Common myeloid progenitor, CD34-positive (primary cell): ENCODE measurements around the gene ATXN2.

ENCODE experiments used
- CTCF ChIA-PET: fragments of 350-600 bp; sonication (Branson Sonifier 250); formaldehyde crosslinking; loops from one replicate; lab custom pipeline; 2021; ENCODE audit warnings: antibody characterized with exemption; lab: Charles Lee
- POLR2A ChIA-PET: fragments of 350-600 bp; sonication (Branson Sonifier 250); formaldehyde crosslinking; loops from one replicate; lab custom pipeline; 2021; ENCODE audit warnings: antibody characterized with exemption; lab: Charles Lee
- DNase-seq, 3 donors: peaks; one replicate each; pipeline versions ENCODE4 v3.0.0 to v3.0.0-alpha.2; 2013
- H3K27ac ChIP-seq, 2 experiments: 1 replicate in 1 of 2; 2 replicates in 1 of 2; pipeline ENCODE4 v1.7.0; 2013; ENCODE audit warnings: inconsistent platforms in 2 of 2, low read length in 2 of 2, mild to moderate bottlenecking in 2 of 2, low read depth in 1 of 2, moderate library complexity in 1 of 2; ENCODE audit not compliant: severe bottlenecking in 2 of 2, insufficient read depth in 1 of 2, poor library complexity in 1 of 2
- H3K27me3 ChIP-seq, 5 experiments: replicated peaks in 2 of 5; 1 replicate in 3 of 5; 2 replicates in 2 of 5; pipeline versions ENCODE4 v1.6.1 to v1.7.0; 2013; ENCODE audit warnings: low read length in 4 of 5, mild to moderate bottlenecking in 2 of 5, moderate library complexity in 2 of 5, inconsistent platforms in 1 of 5; ENCODE audit not compliant: insufficient read depth in 5 of 5, control insufficient read depth in 4 of 5
- H3K36me3 ChIP-seq, 4 experiments: 1 replicate in 2 of 4; 2 replicates in 2 of 4; pipeline versions ENCODE4 v1.6.1 to v1.7.0; 2013; ENCODE audit warnings: low read length in 3 of 4, control low read depth in 1 of 4, mild to moderate bottlenecking in 1 of 4; ENCODE audit not compliant: control insufficient read depth in 4 of 4, insufficient read depth in 4 of 4
- H3K4me1 ChIP-seq, 4 experiments: 1 replicate in 3 of 4; 2 replicates in 1 of 4; pipeline versions ENCODE4 v1.6.1 to v1.7.1; 2013; ENCODE audit warnings: low read length in 3 of 4, mild to moderate bottlenecking in 3 of 4, control low read depth in 1 of 4, inconsistent platforms in 1 of 4, moderate library complexity in 1 of 4; ENCODE audit not compliant: control insufficient read depth in 4 of 4, insufficient read depth in 4 of 4; ENCODE audit errors: control extremely low read depth in 1 of 4
- H3K4me3 ChIP-seq, 7 experiments: 1 replicate in 4 of 7; 2 replicates in 3 of 7; pipeline versions ENCODE4 v1.5.1 to v1.7.0; 2013; ENCODE audit warnings: mild to moderate bottlenecking in 7 of 7, low read length in 6 of 7, moderate library complexity in 6 of 7, inconsistent platforms in 2 of 7, low read depth in 2 of 7, control low read depth in 1 of 7; ENCODE audit not compliant: insufficient read depth in 4 of 7, control insufficient read depth in 1 of 7; ENCODE audit errors: extremely low read depth in 1 of 7
- H3K9me3 ChIP-seq, 5 experiments: 1 replicate in 4 of 5; 2 replicates in 1 of 5; pipeline versions ENCODE4 v1.6.1 to v1.7.1; 2013; ENCODE audit warnings: low read length in 4 of 5, mild to moderate bottlenecking in 2 of 5, inconsistent platforms in 1 of 5, low read depth in 1 of 5, moderate library complexity in 1 of 5; ENCODE audit not compliant: control insufficient read depth in 4 of 5, insufficient read depth in 2 of 5; ENCODE audit errors: control extremely low read depth in 1 of 5
- WGBS: methylation state at CpG from one replicate; pipeline ENCODE4 v1.1.5; 2013; ENCODE audit not compliant: insufficient coverage; 5-methylcytosine and 5-hydroxymethylcytosine counted together

Gene ATXN2

DNA sequence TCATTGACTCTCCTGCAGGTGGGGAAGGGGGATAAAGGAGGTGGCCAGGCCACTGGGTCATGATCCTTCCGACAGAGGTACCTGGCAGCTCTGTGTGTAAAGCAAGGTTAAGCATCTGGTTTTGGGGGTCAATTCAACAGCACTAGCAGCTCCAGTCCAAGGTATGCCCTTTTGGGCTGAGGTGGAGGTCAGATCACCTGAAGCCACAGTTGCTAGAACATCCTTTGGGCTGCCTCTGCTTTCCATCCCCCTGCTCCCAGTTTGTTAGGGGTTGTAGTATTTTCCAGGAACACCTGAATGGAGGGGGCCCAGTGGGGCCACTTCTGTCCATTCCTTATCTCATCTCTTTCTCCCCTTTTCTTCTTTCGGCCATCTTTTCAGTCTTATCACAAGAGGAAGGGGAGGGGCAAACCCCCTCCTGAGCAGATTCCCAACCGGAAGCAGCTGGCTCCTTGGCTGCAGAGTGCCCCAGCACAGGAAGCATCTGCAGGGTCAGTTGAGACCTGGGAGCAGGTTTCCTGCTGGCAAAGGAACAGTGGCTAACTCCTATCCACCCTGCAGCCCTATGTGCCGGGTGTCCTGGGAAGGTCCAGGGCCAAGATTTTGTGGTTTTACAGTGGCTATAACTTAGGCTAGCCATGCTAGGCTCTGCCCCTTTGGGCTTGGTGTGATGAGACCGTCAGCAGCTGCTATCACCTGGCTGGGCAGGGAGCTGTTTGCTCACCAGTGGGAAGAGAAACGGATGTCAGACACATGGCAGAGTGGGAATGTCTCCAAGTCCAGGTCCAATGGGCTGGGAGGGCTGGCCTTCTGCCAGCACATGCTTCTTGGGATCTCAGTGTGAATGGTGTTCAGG, 153.2 kb downstream of the ATXN2 start:
- no peak for DNase-seq
- 20% methylated on average over 6 of the region's 6 CpGs for WGBS
- Histone ChIP-seq H3K36me3 (peaks cover 14 to 86% (median 45%) of the 10 kb centered on the region in 4 experiments), H3K4me1 (peaks cover 20 to 89% (median 68%) of the 10 kb centered on the region in 4 experiments), H3K27me3 (no peaks in the 10 kb centered on the region), H3K9me3 (no peaks in the 10 kb centered on the region), H3K4me3 (peak overlapping the region in 4 of 7 experiments; percentile 10 to 25 (median 12)), H3K27ac (peak overlapping the region; percentile 10 to 66)
- ChIA-PET POLR2A (interaction anchor here (0.9 to 2.9 kb wide), 3 partner anchors 16 to 42 kb away, joined by 4 to 17 read pairs (median 8); no protein-coding TSS in a partner anchor), CTCF (interaction anchor here (0.6 to 21.6 kb wide), 8 partner anchors 9 to 1069 kb away, joined by 3 to 820 read pairs (median 4); partner anchors contain the start of gene SH2B3)

- ChIA-PET CTCF (interaction anchor here (0.6 to 21.6 kb wide), 7 partner anchors 14 to 1068 kb away, joined by 3 to 820 read pairs (median 4); partner anchors contain the start of gene SH2B3), POLR2A (interaction anchor here (0.9 to 2.9 kb wide), 5 partner anchors 10 to 48 kb away, joined by 4 to 17 read pairs (median 8); no protein-coding TSS in a partner anchor)
- peak; percentile 81 to 95 (median 94) for DNase-seq
- no peaks in the 10 kb centered on the region for H3K9me3 ChIP-seq
- H3K4me3 ChIP-seq, result peak overlapping the region in 2 of 7 experiments; percentile 8 to 12
- H3K27ac ChIP-seq, result peak overlapping the region; percentile 10 to 66
- H3K4me1 ChIP-seq, result peaks cover 20 to 89% (median 75%) of the 10 kb centered on the region in 4 experiments
- WGBS, result 30% methylated on average over 7 of the region's 11 CpGs
- H3K36me3 ChIP-seq, result peaks cover 11 to 85% (median 39%) of the 10 kb centered on the region in 4 experiments
- H3K27me3 ChIP-seq, result no peaks in the 10 kb centered on the region
These were observed 154.0 kb downstream of the ATXN2 start for GRCh38 chr12:111444925-111445725.

DNA sequence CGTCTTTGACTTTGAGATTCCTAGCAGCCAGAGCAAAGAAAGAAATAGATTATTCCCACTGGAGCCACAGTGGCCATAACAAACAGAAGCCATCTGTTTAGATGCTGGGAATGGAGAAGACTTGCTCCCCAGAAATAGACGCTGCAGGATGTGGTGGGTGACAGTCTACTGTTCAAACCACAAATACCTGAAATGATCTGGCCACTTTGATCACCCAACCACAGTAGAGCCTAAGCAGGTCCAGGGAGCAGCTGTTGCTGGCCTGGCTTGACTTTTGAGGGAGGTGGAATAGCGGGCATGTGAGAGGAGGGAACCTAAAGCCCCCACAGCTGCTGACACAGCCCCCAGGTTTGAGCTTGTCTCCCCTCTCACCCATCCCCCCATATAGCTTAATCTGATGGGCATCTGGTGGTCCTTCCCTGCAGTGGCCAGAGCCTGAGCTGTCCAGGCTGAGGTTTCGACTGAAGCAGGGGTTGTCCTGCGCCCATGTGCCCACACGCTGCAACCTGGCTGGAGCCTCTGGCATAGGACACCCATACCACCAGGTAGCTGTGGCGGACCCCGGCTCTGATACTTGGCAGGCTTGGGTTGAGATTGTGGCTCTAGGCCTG, 154.7 kb downstream of the ATXN2 start:
- Histone ChIP-seq H3K4me3 (peak overlapping the region in 1 of 7 experiments; percentile 8), H3K36me3 (peaks cover 11 to 87% (median 37%) of the 10 kb centered on the region in 4 experiments), H3K9me3 (no peaks in the 10 kb centered on the region), H3K27me3 (no peaks in the 10 kb centered on the region), H3K27ac (peak overlapping the region in 1 of 2 experiments; percentile 66), H3K4me1 (peaks cover 20 to 89% (median 80%) of the 10 kb centered on the region in 4 experiments)
- CTCF ChIA-PET, result interaction anchor here (1.5 to 26.7 kb wide), 5 partner anchors 3 to 114 kb away, joined by 4 to 820 read pairs (median 484); partner anchors contain the start of gene SH2B3
- POLR2A ChIA-PET, result interaction anchor here (1.3 to 2.9 kb wide), 4 partner anchors 10 to 47 kb away, joined by 5 to 17 read pairs (median 11); no protein-coding TSS in a partner anchor
- no peak for DNase-seq
- WGBS, result 100% methylated on average over 3 of the region's 8 CpGs

- POLR2A ChIA-PET, result interaction anchor here (0.6 to 2.9 kb wide), 3 partner anchors 9 to 266 kb away, joined by 3 to 17 read pairs (median 14); no protein-coding TSS in a partner anchor
- Histone ChIP-seq H3K4me3 (no peak overlapping the region), H3K4me1 (peaks cover 14 to 88% (median 82%) of the 10 kb centered on the region in 4 experiments), H3K27ac (peak overlapping the region in 1 of 2 experiments; percentile 39), H3K27me3 (no peaks in the 10 kb centered on the region), H3K36me3 (peaks cover 8 to 78% (median 35%) of the 10 kb centered on the region in 4 experiments), H3K9me3 (no peaks in the 10 kb centered on the region)
- 95% methylated on average over 7 of the region's 7 CpGs for WGBS
- DNase-seq, result no peak
- CTCF ChIA-PET, result interaction anchor here (21.2 to 26.7 kb wide), 3 partner anchors 4 to 41 kb away, joined by 484 to 820 read pairs (median 484); partner anchors contain the start of gene SH2B3
These were observed 155.5 kb downstream of the ATXN2 start for GRCh38 chr12:111443586-111443985.

DNA sequence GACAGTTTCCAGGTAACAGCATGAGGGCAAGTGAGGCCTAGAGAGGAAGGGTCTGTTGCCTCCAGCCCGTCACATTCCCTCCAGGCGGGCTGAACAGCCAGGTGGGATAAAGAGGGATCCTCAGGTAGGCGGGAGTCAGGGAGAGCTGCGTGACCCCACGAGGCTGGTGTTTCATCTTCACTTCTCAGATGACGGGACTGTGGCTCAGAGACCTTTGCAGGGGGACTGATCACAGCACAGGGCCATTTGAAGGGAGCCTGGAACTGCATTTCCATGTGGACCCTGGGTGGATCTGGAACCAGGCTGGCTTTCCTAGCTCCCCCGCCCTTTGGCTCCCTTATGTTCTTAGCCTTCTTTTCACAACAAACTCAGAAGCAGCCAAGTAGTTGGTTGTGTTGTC, 156.0 kb downstream of the ATXN2 start:
- POLR2A ChIA-PET, result interaction anchor here (0.6 to 1.5 kb wide), 2 partner anchors 31 to 266 kb away, joined by 3 read pairs; no protein-coding TSS in a partner anchor

More for the DNA sequence above, 156.0 kb downstream of the ATXN2 start:
- Histone ChIP-seq H3K27ac (peak overlapping the region in 1 of 2 experiments; percentile 39), H3K36me3 (peaks cover 5 to 73% (median 31%) of the 10 kb centered on the region in 4 experiments), H3K9me3 (no peaks in the 10 kb centered on the region), H3K4me1 (peaks cover 13 to 88% (median 82%) of the 10 kb centered on the region in 4 experiments), H3K4me3 (no peak overlapping the region), H3K27me3 (no peaks in the 10 kb centered on the region)
- WGBS, result 89% methylated on average over 6 of the region's 7 CpGs
- CTCF ChIA-PET, result interaction anchor here (21.2 to 26.7 kb wide), 3 partner anchors 4 to 40 kb away, joined by 484 to 820 read pairs (median 484); partner anchors contain the start of gene SH2B3
- DNase-seq, result no peak
